ENCODE data around the gene NUDT4B. TPM values are rescaled to one million over a fixed set of nuclear protein-coding genes. Genes with fewer than 3 reads are reported as not detected.
"Not testable (repeated sequence)": the region's sequence is repeated elsewhere in the genome, so short reads cannot be mapped to it uniquely, and the experiment has no call there.

Gene NUDT4B
- total RNA-seq, 1 donor, result 11.8 TPM

DNA sequence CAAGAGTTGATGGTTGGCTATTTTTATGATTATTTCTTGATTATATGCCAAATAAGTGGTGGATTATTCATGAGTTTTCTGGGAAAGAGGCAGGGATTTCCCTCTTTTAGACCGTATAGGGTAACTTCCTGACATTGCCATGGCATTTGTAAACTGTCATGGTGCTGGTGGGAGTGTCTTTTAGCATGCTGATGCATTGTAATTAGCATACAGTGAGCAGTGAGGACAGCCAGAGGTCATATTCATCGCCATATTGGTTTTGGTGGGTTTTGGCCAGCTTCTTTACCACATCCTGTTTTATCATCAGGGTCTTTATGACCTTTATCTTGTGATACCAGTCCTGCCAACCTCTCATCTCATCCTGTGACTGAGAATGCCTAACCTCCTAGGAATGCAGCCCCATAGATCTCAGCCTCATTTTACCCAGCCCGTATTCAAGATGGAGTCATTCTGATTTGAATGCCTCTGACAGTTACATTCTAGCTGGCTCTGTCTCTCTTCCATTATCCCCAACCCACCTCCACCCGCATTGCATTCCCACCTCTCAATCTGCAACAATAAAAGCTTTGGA lies 45.3 kb downstream of the NUDT4B start:
- DNase-seq (ENCODE audit: low read depth in 2 of 3, low spot score in 2 of 3), result not testable (repeated sequence)

Small RNAs within 50 kb of the gene (small RNA-seq; reads per million reads assigned to genes)
- gene RNU6-1171P, result not detected

Other genes starting within 250 kb of the NUDT4B start
- 47.4 TPM for gene NBPF14, start 152.8 kb upstream of the NUDT4B start, total RNA-seq
- gene PDE4DIP, start 95.7 kb downstream of the NUDT4B start, total RNA-seq, result 17.0 TPM

Measured in hematopoietic multipotent progenitor cell (in vitro differentiated cells).